ENCODE results near the gene CREB3L2. TPM values are rescaled to one million over a fixed set of nuclear protein-coding genes. Genes with fewer than 3 reads are reported as not detected.

The CREB3L2 gene
- total RNA-seq, 2 experiments from 2014 or later: 42.2 to 44.7 TPM

DNA sequence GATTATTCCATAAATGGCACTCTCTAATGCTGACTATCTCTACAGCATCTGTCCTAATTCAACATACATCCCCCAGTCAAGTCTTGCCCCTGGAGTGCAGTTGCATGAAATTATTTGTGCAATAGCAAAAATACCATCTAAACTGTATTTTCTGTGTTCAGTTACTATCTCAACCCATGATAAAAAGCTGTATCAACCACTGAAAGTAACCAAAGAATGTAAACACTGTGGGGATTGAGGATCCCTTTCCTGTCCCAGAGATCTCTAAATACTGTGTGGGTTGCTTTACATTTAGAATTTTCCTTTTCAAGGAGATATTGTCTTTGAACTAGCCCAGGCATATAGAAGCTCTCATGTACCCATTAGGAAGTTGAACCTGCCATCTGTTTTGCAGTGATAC is 131.2 kb downstream of the CREB3L2 start:
- ChIA-PET POLR2A (no interaction called here), CTCF (no interaction called here)
- H3K27me3 Mint-ChIP-seq: no peaks in the 10 kb centered on the region
- DNase-seq: no peak
- H3K4me1 Mint-ChIP-seq: peaks cover 7% of the 10 kb centered on the region
- H3K36me3 Mint-ChIP-seq (ENCODE audit: low read depth): peaks cover 49% of the 10 kb centered on the region
- H3K27ac Mint-ChIP-seq: no peak overlapping the region
- no peak overlapping the region for H3K4me3 Mint-ChIP-seq
- peaks cover 7% of the 10 kb centered on the region for H3K9me3 Mint-ChIP-seq

- Mint-ChIP-seq H3K27ac (no peak overlapping the region), H3K4me1 (peaks cover 7% of the 10 kb centered on the region), H3K27me3 (no peaks in the 10 kb centered on the region), H3K4me3 (no peak overlapping the region), H3K36me3 (ENCODE audit: low read depth) (peaks cover 53% of the 10 kb centered on the region), H3K9me3 (peaks cover 12% of the 10 kb centered on the region)
- DNase-seq: no peak
- ChIA-PET POLR2A (no interaction called here), CTCF (no interaction called here)
Observed at GRCh38 chr7:137870078-137870477, 131.8 kb downstream of the CREB3L2 start.

GRCh38 chr7:137869260-137869659 is 132.6 kb downstream of the CREB3L2 start:
- Mint-ChIP-seq H3K27ac (no peak overlapping the region), H3K4me1 (peaks cover 7% of the 10 kb centered on the region), H3K36me3 (ENCODE audit: low read depth) (peaks cover 56% of the 10 kb centered on the region), H3K9me3 (peaks cover 13% of the 10 kb centered on the region), H3K27me3 (no peaks in the 10 kb centered on the region), H3K4me3 (no peak overlapping the region)
- no peak for DNase-seq
- POLR2A ChIA-PET: no interaction called here
- CTCF ChIA-PET: no interaction called here

GRCh38 chr7:137867289-137867688 is 134.6 kb downstream of the CREB3L2 start:
- Mint-ChIP-seq H3K9me3 (peaks cover 13% of the 10 kb centered on the region), H3K4me3 (no peak overlapping the region), H3K4me1 (peaks cover 3% of the 10 kb centered on the region), H3K36me3 (ENCODE audit: low read depth) (peaks cover 50% of the 10 kb centered on the region), H3K27me3 (no peaks in the 10 kb centered on the region), H3K27ac (no peak overlapping the region)
- DNase-seq: no peak
- CTCF ChIA-PET: no interaction called here
- POLR2A ChIA-PET: no interaction called here

- CTCF ChIA-PET: no interaction called here
- Mint-ChIP-seq H3K9me3 (peaks cover 13% of the 10 kb centered on the region), H3K27ac (no peak overlapping the region), H3K4me3 (no peak overlapping the region), H3K4me1 (peaks cover 3% of the 10 kb centered on the region), H3K36me3 (ENCODE audit: low read depth) (peaks cover 50% of the 10 kb centered on the region), H3K27me3 (no peaks in the 10 kb centered on the region)
- POLR2A ChIA-PET: no interaction called here
- no peak for DNase-seq
Observed at GRCh38 chr7:137865764-137866163, 136.1 kb downstream of the CREB3L2 start.

DNA sequence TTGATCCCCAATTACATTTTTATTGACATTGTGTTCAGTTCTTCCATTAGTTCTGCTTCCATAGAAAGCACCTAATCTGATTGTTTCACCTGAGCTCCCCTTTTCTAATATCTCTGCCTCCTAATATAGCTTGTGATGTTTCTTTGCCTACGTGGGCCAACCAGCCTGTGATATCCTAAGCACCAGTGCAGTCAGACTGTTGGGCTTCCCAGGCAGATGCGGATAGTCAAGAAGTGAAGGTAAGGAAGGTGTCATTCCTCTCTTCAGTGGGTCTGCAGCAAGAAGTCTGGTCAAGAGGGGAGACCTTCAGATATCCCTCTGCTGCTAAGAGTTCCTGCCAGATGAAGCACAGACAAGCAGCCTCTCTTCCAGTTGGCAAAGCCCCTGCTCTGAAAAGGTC is 138.9 kb downstream of the CREB3L2 start:
- H3K4me3 Mint-ChIP-seq: no peak overlapping the region
- H3K27ac Mint-ChIP-seq: no peak overlapping the region
- peaks cover 3% of the 10 kb centered on the region for H3K4me1 Mint-ChIP-seq
- no peaks in the 10 kb centered on the region for H3K27me3 Mint-ChIP-seq
- ChIA-PET POLR2A (interaction anchor here (1.4 kb wide), 1 partner anchor 207 kb away, joined by 3 read pairs; no protein-coding TSS in a partner anchor), CTCF (no interaction called here)
- peaks cover 13% of the 10 kb centered on the region for H3K9me3 Mint-ChIP-seq
- no peak for DNase-seq
- H3K36me3 Mint-ChIP-seq (ENCODE audit: low read depth): peaks cover 39% of the 10 kb centered on the region

GRCh38 chr7:137862358-137862757 is 139.5 kb downstream of the CREB3L2 start:
- Mint-ChIP-seq H3K27ac (no peak overlapping the region), H3K36me3 (ENCODE audit: low read depth) (peaks cover 34% of the 10 kb centered on the region), H3K4me3 (no peak overlapping the region), H3K9me3 (peaks cover 13% of the 10 kb centered on the region), H3K27me3 (no peaks in the 10 kb centered on the region), H3K4me1 (peaks cover 3% of the 10 kb centered on the region)
- ChIA-PET CTCF (no interaction called here), POLR2A (interaction anchor here (1.4 kb wide), 1 partner anchor 206 kb away, joined by 3 read pairs; no protein-coding TSS in a partner anchor)
- DNase-seq: no peak

DNA sequence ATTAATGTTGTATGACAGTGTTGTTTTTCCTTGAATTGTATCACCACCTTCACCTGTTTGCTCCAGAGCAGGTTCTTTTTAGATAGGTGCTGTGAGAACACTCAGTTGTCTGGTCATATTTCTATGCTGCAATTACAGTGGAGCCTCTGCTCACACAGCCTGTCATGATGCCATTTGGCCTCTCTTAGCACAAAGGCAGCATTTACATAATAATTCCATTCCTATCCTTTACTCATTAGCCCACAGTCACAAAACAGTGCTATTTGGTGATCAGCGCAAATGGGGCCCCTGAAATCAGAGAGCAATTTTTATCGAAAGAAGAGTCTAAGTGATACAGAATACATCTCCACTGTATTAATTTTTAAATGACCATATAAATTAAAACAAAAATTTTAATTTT is 141.3 kb downstream of the CREB3L2 start:
- H3K27me3 Mint-ChIP-seq: no peaks in the 10 kb centered on the region
- DNase-seq: no peak
- peaks cover 5% of the 10 kb centered on the region for H3K9me3 Mint-ChIP-seq
- H3K36me3 Mint-ChIP-seq (ENCODE audit: low read depth): peaks cover 18% of the 10 kb centered on the region
- no peak overlapping the region for H3K27ac Mint-ChIP-seq
- ChIA-PET POLR2A (no interaction called here), CTCF (no interaction called here)
- H3K4me1 Mint-ChIP-seq: peaks cover 3% of the 10 kb centered on the region
- no peak overlapping the region for H3K4me3 Mint-ChIP-seq

DNA sequence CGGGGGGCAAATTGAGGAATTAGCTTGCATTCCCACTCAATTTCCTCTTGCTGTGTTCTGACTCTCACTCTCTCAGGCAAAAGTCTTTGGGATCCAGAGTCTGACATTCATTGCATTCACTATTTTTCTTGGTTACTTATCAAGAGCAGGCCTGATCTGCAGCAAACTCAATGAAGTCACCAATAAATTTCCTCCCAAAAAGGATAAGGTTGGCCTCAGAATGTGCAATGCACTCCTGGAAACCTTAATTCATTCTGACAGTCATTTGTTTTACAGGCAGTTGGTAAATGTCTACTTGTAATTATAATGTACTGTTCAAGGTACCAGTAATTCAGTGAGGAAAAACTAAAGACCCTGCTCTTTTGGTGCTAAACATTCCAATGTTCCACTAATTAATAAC is 148.8 kb downstream of the CREB3L2 start:
- no peak overlapping the region for H3K4me3 Mint-ChIP-seq
- no peak for DNase-seq
- H3K4me1 Mint-ChIP-seq: peaks cover 5% of the 10 kb centered on the region
- CTCF ChIA-PET: no interaction called here
- H3K36me3 Mint-ChIP-seq (ENCODE audit: low read depth): peaks cover 3% of the 10 kb centered on the region
- peaks cover 13% of the 10 kb centered on the region for H3K27me3 Mint-ChIP-seq
- H3K9me3 Mint-ChIP-seq: no peaks in the 10 kb centered on the region
- no peak overlapping the region for H3K27ac Mint-ChIP-seq
- POLR2A ChIA-PET: no interaction called here

DNA sequence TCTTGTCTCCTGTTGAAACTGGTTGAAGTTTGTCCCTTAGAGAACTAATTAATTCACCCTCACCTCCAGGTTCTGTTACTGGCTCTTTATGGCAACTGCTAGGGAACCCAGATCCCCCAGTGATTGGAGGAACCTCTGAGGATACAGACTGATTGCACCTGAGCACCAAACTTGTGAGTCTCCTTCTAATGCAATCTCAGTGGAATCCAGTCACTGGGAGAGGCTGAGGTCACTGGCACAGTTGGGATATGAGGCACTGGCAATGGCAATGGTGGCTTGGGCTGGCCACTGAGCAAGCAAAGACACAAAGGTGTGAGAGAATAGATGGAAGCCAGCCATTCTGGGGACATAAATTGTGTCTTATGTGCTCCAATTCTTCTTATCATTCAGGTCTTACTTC is 149.8 kb downstream of the CREB3L2 start:
- ChIA-PET POLR2A (no interaction called here), CTCF (no interaction called here)

DNA sequence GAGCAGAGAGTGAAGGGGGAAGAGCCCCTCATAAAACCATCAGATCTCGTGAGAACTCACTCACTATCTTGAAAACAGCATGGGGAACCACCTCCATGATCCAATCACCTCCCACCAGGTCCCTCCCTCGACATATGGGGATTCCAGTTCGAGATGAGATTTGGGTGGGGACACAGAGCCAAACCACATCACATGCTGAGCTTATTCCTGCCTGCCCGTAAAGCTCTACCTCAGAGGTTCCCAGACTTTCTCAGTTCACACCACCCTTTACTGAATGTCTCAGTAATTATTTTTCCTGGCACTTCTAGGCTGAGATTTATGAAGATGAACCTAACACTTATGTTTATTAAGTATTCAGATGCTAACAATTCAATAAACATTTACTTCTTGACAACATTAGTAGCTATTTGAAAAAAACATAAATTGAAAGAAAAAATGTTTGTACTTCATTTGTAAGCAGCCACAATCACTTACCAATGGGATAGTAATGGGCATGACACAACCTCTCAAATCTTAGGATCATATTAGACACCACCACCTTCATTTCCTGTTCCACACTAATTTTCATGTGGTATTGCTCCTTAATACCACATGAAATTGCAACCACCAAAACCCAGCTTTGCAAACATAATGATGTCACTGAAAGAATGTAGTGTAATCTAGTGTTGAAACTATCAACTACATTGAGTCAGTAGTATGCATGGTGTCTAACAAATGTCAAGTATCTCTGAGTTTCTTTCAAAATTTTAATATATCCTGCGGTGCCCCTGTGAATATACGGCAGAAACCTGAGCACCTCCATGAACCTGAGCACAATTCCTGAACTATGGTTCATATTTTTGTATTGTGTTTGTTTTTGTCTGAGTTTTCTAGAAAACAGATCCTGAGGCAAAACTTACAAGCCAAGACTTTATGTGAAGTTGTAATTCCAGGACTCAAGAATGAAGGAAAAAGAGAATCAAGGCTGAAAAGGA is 150.6 kb downstream of the CREB3L2 start:
- DNase-seq: no peak
- POLR2A ChIA-PET: no interaction called here
- Mint-ChIP-seq H3K4me3 (no peak overlapping the region), H3K4me1 (peaks cover 10% of the 10 kb centered on the region), H3K9me3 (no peaks in the 10 kb centered on the region), H3K36me3 (ENCODE audit: low read depth) (peaks cover 3% of the 10 kb centered on the region), H3K27me3 (peaks cover 21% of the 10 kb centered on the region), H3K27ac (no peak overlapping the region)
- CTCF ChIA-PET: interaction anchor here (1.1 kb wide), 1 partner anchor 195 kb away, joined by 3 read pairs; no protein-coding TSS in a partner anchor

More for the DNA sequence above, 149.8 kb downstream of the CREB3L2 start:
- no peaks in the 10 kb centered on the region for H3K9me3 Mint-ChIP-seq
- H3K36me3 Mint-ChIP-seq (ENCODE audit: low read depth): peaks cover 3% of the 10 kb centered on the region
- H3K4me3 Mint-ChIP-seq: no peak overlapping the region
- no peak for DNase-seq
- H3K27me3 Mint-ChIP-seq: peaks cover 19% of the 10 kb centered on the region
- peaks cover 10% of the 10 kb centered on the region for H3K4me1 Mint-ChIP-seq
- no peak overlapping the region for H3K27ac Mint-ChIP-seq

- Mint-ChIP-seq H3K27ac (no peak overlapping the region), H3K4me1 (peaks cover 12% of the 10 kb centered on the region), H3K9me3 (no peaks in the 10 kb centered on the region), H3K4me3 (no peak overlapping the region), H3K36me3 (ENCODE audit: low read depth) (peaks cover 3% of the 10 kb centered on the region), H3K27me3 (peaks cover 27% of the 10 kb centered on the region)
- CTCF ChIA-PET: interaction anchor here (1.1 kb wide), 1 partner anchor 194 kb away, joined by 3 read pairs; no protein-coding TSS in a partner anchor
- no peak for DNase-seq
- POLR2A ChIA-PET: no interaction called here
Observed at GRCh38 chr7:137850571-137850970, 151.3 kb downstream of the CREB3L2 start.

DNA sequence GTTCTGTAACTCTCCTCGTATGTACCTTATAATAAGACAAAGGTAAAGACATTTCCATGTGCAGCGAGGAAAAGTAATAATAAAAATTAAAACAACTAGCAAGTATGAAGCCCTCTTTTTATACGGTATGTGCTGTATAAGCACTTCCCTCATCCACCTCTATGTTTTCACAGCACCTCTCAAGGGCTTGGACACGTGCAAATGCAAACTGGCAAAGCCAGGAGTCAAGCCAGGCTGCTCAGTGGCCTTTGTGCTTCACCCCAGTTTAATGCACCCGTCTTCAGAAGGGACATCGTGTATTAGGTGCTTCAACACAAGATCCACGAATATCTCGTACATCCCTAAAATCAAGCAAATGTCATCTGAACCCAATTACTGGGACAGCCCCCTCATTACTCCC is 153.8 kb downstream of the CREB3L2 start:
- no peak for DNase-seq
- peaks cover 12% of the 10 kb centered on the region for H3K4me1 Mint-ChIP-seq
- peaks cover 3% of the 10 kb centered on the region for H3K36me3 Mint-ChIP-seq (ENCODE audit: low read depth)
- no peaks in the 10 kb centered on the region for H3K9me3 Mint-ChIP-seq
- CTCF ChIA-PET: no interaction called here
- H3K27ac Mint-ChIP-seq: no peak overlapping the region
- POLR2A ChIA-PET: no interaction called here
- peaks cover 45% of the 10 kb centered on the region for H3K27me3 Mint-ChIP-seq
- H3K4me3 Mint-ChIP-seq: no peak overlapping the region

- H3K27me3 Mint-ChIP-seq: peaks cover 45% of the 10 kb centered on the region
- ChIA-PET POLR2A (interaction anchor here (1.4 kb wide), 1 partner anchor 12 kb away, joined by 3 read pairs; no protein-coding TSS in a partner anchor), CTCF (no interaction called here)
- no peak for DNase-seq
- H3K36me3 Mint-ChIP-seq (ENCODE audit: low read depth): peaks cover 3% of the 10 kb centered on the region
- no peaks in the 10 kb centered on the region for H3K9me3 Mint-ChIP-seq
- H3K4me1 Mint-ChIP-seq: peaks cover 12% of the 10 kb centered on the region
- H3K27ac Mint-ChIP-seq: no peak overlapping the region
- no peak overlapping the region for H3K4me3 Mint-ChIP-seq
Observed at GRCh38 chr7:137847568-137848050, 154.3 kb downstream of the CREB3L2 start.

Data from activated CD4-positive, alpha-beta memory T cell treated with anti-CD3 and anti-CD28 coated beads, Interleukin-2, amount 10 ng/mL, durations not matched to agents 7 days and 5 days (primary cell).